ENCODE results near the gene FEZ2.

- no peak for TF ChIP-seq TAF1 (IDR thresholded peaks at IDR 0.05; ENCODE audit: low read depth)
- no peak for TF ChIP-seq POLR2AphosphoS5 (IDR thresholded peaks at IDR 0.05)
- no peak for TF ChIP-seq CTCF (IDR thresholded peaks at IDR 0.05; ENCODE audit: poor library complexity, severe bottlenecking)
- no peak for TF ChIP-seq MXI1 (conservative IDR thresholded peaks at IDR 0.05; ENCODE audit: poor library complexity, severe bottlenecking)
Measured at GRCh38 chr2:36573165-36573564, 24.8 kb downstream of the FEZ2 start.

Data from neural cell (in vitro differentiated cells).